Fibroblast of peridontal ligament (primary cell): ENCODE data around the gene PHYKPL.
"Not testable (repeated sequence)": the region's sequence is repeated elsewhere in the genome, so short reads cannot be mapped to it uniquely, and the experiment has no call there.

Source experiments
- DNase-seq: peaks from one replicate; pipeline ENCODE4 v3.0.0-alpha.2; 2010; ENCODE audit errors: extremely low read depth

PHYKPL gene

DNA sequence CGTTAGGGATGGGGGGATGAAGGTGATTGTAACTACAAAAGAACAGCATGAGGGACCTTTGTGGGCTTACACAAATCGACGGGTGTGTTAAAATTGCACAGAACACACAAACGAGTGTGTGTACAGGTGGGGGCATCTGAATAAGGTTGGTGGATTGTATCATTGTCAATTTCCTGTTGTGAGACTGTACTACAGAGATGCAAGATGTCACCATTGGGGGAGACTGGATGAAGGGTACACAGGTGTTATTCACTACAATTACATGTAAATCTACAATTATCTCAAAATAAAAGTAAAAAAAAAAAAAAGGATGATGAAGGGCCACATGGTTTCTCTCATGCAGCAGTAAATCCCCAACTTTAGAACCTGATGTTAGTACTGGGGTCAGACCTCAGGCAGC lies 31.4 kb upstream of the PHYKPL start:
- no peak for DNase-seq

GRCh38 chr5:178261666-178262600 lies 29.3 kb upstream of the PHYKPL start:
- DNase-seq = no peak

GRCh38 chr5:178259623-178260536 lies 27.3 kb upstream of the PHYKPL start:
- DNase-seq = no peak

DNA sequence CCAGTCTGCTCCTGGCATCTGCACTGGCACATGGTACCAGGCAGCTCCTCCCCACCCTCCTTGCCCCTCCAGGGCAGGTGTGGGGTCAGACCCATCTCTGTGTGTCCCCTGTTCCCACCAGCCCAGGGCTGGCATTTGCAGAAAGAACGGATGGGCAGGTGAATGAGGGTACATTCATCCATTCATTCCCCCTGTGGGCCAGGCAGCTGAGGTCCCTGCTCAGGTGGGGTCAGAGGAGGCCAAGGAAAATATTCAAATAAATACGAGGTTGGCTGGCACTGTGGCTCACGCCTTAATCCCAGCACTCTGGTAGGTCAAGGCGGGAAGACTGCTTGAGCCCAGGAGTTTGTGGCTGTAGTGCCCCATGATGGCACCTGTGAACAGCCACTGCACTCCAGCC lies 25.0 kb upstream of the PHYKPL start:
- DNase-seq = no peak

DNA sequence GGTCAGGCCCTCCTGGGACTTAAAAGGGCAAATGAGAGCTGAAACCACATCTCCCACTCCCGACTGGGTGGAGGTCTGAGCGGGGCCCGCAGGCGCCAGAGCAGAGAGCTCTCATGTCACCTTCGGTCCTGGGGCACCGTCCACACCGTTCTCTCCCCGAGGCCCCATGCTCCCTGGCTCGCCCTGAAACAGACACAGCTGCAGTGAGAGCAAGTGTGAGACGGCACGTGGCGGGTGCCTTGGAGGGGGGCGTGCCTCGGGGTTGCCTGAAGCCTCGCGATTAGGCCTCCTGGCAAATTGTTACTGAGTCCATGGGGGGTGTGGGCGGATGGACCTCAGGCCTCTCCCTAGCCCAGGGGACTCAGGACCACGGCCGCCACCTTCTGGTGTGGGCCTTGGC lies 24.1 kb upstream of the PHYKPL start:
- no peak for DNase-seq

DNA sequence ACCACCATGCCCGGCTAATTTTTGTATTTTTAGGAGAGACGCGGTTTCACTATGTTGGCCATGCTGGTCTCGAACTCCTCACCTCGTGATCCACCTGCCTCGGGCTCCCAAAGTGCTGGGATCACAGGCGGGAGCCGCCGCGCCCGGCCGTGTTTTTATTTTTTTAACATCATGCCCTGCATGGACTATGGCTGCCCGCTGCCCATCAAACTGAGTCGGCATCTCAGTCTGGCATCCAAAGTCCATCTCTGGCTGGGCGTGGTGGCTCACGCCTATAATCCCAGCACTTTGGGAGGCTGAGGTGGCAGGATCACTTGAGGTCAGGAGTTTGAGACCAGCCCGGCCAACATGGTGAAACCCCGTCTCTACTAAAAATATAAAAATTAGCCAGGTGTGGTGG lies 21.0 kb upstream of the PHYKPL start:
- DNase-seq = not testable (repeated sequence)

GRCh38 chr5:178252258-178252657 lies 19.7 kb upstream of the PHYKPL start:
- DNase-seq = no peak

GRCh38 chr5:178250263-178250662 lies 17.7 kb upstream of the PHYKPL start:
- no peak for DNase-seq

DNA sequence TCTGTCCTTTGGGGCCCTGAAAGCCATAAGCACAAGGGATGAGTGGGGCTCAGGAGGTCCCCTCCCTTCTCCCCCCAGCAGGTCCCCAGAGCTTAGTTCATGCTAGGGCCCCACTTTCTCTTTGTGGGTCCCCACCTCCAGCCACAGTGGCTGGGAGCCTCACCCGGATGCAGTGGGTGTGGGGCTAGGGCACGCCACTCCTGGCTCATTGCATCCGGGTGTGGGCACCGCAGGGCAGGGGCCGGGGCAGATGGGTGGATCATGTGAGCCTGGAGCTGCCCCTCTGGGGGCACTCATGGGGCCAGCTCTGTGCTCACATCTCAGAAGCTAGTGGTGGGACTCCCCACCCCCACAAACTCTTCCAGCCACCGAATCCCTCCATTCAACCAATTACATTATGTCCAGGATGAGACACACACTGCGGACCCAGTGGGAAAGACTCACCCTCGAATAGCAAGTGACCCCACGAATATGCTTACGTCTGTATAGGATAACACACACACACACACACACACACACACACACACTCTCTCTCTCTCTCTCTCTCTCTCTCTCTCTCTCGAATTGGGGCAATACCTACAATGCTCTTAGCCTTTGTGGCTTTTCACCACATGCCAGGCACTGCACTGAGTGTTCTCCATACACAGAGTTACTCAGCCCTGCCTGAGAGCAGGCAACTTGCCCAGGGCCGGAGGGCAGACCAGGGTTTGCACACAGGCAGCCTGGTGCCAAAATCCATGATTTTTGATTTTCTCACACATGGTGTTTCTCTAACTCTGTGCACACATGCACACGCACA lies 16.8 kb upstream of the PHYKPL start:
- peak; percentile 69 for DNase-seq

DNA sequence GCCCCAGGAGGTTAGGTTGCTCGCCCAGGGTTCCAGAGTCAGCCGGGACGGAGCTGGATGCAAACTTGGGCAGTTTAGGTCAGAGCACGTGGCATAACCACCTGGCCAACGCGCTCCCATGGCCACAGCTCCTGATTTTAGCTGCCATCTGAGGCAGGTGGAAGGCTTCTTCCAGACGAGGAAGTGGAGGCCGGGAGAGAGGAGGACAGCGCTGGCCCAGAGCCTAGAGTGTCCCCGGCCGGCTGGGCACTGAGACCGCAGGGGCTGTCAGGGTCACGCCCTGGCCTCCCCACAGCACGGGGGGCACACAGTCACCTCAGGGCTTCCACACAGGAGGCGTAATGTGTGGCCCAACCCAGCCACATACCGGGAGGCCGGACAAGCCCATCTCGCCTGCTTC lies 16.1 kb upstream of the PHYKPL start:
- no peak for DNase-seq

- DNase-seq = no peak
Observed at GRCh38 chr5:178247481-178248456, 15.2 kb upstream of the PHYKPL start.

DNA sequence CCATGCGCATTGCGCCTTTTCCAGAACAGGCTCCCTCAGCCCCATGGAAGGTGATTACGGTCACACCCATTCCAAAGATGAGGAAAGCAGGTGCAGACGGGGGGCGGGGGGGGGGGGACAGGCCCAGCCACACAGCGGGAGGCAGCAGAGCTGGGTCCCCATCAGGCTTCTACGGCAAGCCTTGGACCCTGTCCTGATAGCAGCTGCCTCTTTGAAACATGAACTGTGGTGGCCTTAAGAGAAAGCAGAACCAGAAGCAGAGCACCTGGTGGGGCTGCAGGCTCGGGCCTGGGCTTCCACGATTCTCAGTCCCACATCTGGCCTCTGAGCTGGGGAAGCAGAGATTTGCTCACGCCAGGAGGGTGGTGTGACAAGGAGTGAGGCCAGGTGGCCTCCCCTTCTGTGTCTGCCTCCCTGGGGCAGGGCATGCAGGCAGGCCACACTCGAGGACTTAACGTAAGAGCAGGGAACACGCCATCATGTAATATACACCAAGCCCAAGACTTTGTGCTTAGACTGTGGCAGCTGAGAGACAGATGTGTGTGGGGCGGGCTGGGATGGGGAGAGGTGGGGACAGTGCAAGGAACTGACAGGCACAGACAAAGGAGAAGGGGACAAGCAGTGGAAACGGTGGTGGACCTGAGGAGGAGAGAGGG lies 14.2 kb upstream of the PHYKPL start:
- DNase-seq = no peak

DNA sequence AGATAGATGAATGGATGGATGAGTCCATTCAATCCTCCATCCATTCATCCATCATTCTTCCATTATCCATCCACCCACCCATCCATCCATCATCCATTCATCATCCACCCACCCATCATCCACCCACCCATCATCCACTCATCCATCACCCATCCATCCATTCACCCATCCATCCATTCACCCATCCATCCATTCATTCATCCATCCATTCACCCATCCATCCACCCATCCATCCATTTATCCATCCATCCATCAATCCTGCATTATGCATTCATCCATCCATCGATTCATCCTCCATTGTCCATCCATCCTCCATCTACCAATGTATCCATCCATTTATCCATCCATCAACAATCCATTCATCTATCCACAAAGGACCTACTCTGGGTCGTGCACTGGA lies 12.8 kb upstream of the PHYKPL start:
- no peak for DNase-seq

DNA sequence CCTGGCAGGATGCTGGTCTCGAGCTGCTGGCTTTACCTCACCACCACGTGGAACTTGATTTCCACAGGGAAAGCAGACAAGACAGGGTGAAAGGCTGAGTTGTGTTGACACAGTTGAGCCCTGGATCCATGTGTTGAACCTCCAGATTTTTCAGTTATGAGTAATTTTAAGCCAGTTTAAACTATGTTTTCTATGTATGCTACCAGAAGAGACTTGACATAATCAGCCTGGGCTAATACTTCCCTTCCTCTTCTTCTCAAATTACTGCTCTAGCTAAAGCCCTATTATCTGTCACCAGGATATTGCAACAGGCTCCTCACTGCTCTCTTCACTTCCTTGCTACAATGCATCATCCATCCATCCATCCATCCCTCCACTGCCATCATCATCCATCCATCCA lies 12.0 kb upstream of the PHYKPL start:
- DNase-seq = no peak

DNA sequence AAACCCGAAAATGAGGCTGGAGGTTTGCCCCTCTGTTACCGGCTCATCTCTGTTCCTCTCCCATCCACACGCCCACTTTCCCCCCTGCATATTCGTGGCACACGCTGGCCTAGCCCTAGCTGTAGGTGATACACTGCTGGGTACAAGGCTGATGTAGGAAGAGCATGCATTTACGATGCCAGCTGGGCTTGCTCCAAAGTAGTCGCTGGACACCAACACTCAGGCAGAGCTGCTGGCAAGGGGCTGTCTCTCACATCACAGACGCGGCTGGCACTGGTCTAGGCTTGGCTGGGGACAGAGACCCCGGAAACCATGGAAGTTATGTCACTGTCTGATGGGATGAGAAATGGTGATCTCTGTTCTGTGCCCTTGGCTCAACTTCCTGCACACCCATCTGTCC lies 9.8 kb upstream of the PHYKPL start:
- DNase-seq = no peak

DNA sequence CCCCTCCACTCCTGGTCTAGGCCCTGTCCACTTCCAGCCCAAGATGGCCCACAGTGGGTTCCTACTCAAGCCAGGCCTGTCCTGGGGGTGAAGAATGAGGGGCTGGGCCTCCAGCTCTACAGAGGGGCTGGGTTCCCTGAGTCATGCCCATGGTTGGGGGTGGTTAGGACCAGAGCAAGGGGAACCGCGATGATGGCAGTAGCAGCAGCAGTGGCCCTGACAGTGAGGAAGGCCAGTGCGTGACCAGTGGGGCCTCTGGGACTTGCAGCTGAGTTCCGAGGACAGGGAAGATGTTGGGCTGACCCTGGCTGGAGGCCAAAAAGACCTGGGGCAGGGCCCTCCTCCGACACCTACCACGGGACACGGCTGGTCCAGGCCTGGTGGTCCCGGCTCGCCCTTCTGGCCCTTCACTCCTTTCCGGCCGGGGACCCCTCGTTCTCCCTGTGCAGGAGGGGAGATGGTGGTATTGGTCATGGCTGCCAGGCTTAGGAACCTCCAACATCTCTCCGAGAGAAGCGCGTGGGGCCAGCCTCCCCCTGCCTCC lies 9.2 kb upstream of the PHYKPL start:
- no peak for DNase-seq

DNA sequence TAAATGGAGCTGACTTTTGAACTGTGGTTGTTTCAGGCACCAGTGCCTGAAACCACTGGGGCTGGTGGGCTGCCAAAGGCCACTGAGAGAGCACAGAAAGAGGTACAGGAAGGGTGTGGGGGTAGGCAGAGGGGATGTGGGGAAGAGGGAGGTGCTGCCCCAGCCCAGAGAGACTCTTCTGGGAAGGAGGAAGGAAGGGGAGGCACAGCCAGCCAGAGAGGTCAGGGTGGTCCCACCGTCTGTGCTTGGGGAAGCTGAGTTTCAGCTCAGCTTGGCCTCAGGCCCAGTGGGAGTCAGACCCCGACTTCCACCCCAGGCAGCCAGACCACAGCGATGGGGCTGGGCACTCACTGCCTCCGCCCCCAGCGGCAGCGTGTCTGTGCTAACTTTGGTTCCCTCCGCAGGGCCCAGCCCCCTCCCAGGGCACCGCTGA lies 8.6 kb upstream of the PHYKPL start:
- DNase-seq = no peak

GRCh38 chr5:178240766-178241165 lies 8.2 kb upstream of the PHYKPL start:
- no peak for DNase-seq

DNA sequence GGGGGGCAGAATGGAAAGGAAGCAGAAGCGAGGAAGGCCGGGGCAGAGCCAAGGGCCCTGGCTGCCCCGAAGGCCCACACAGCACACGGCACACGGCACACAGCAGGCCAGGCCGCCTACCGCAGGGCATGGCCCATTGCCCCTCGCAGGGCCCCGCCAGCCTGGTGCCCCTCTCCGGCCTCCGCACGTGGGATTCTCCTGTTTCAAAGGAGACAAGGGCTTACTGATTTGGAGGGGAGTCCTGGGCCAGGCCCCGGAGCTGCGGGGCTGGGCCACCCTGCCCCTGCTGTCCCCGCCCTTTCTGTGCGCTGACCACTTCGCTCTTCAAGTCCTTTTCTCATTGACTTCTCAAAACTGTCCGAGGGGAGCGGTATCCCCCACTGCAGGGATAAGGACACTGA lies 7.7 kb upstream of the PHYKPL start:
- no peak for DNase-seq
